Umbilical cord (tissue), 2 donors: ENCODE measurements around the gene ZNF503. TPM values are rescaled to one million over a fixed set of nuclear protein-coding genes. Genes with fewer than 3 reads are reported as not detected.

Experiments
- DNase-seq: peaks from one replicate; pipeline ENCODE4 v3.0.0-alpha.2; 2015; ENCODE audit warnings: low spot score
- total RNA-seq: library from RNA; depleted of rRNA; stranded (reverse); fragments of >200 nt; gene quantifications from one replicate; pipeline ENCODE4 v1.2.3, GENCODE V29; 2014; ENCODE audit warnings: low replicate concordance; ENCODE audit not compliant: insufficient read depth

The ZNF503 gene
- 10.1 TPM for total RNA-seq

GRCh38 chr10:75401569-75402485, at the start of gene ZNF503:
Gene ZNF503, minus strand, starts transcription at chr10:75401764. Its CDS starts 345 bp downstream, at chr10:75401419.
- peak; percentile 99 for DNase-seq

- DNase-seq = no peak
Observed at GRCh38 chr10:75450644-75451640, 49.4 kb upstream of the ZNF503 start.

GRCh38 chr10:75450075-75450445, 48.5 kb upstream of the ZNF503 start:
- DNase-seq = peak; percentile 59

- DNase-seq = no peak
Observed at GRCh38 chr10:75449382-75450074, 48.0 kb upstream of the ZNF503 start.

- peak; percentile 72 for DNase-seq
Observed at GRCh38 chr10:75448166-75448565, 46.6 kb upstream of the ZNF503 start.

- no peak for DNase-seq
Observed at GRCh38 chr10:75446508-75446907, 44.9 kb upstream of the ZNF503 start.

GRCh38 chr10:75444781-75445386, 43.3 kb upstream of the ZNF503 start:
- DNase-seq = no peak

GRCh38 chr10:75443362-75443761, 41.8 kb upstream of the ZNF503 start:
- DNase-seq = no peak

- DNase-seq = no peak
Observed at GRCh38 chr10:75441682-75442081, 40.1 kb upstream of the ZNF503 start.

- no peak for DNase-seq
Observed at GRCh38 chr10:75441196-75441595, 39.6 kb upstream of the ZNF503 start.

GRCh38 chr10:75440271-75440793, 38.8 kb upstream of the ZNF503 start:
- no peak for DNase-seq

- no peak for DNase-seq
Observed at GRCh38 chr10:75439811-75440210, 38.2 kb upstream of the ZNF503 start.

GRCh38 chr10:75438275-75438674, 36.7 kb upstream of the ZNF503 start:
- no peak for DNase-seq

GRCh38 chr10:75437693-75438092, 36.1 kb upstream of the ZNF503 start:
- DNase-seq = no peak

GRCh38 chr10:75436896-75437295, 35.3 kb upstream of the ZNF503 start:
- no peak for DNase-seq

- peak; percentile 97 for DNase-seq
Observed at GRCh38 chr10:75435291-75435690, 33.7 kb upstream of the ZNF503 start.

- no peak for DNase-seq
Observed at GRCh38 chr10:75434291-75434690, 32.7 kb upstream of the ZNF503 start.

GRCh38 chr10:75433216-75433615, 31.7 kb upstream of the ZNF503 start:
- DNase-seq = no peak

- no peak for DNase-seq
Observed at GRCh38 chr10:75432763-75433162, 31.2 kb upstream of the ZNF503 start.

GRCh38 chr10:75432176-75432575, 30.6 kb upstream of the ZNF503 start:
- no peak for DNase-seq
